Measurements from ENCODE around the gene SDSL.

- TF ChIP-seq CTCF (conservative IDR thresholded peaks at IDR 0.05) (no peak), ZFX (IDR thresholded peaks at IDR 0.05) (no peak)
These were observed 31.1 kb downstream of the SDSL start for GRCh38 chr12:113453330-113453729.
